Body of pancreas (tissue), 4 donors: ENCODE results near the gene PEX11B.

Experiments used
- POLR2A ChIP-seq, 3 donors: fragments of 450-650 bp; IDR thresholded peaks; one replicate each; pipeline ENCODE4 v1.6.1; 2016; ENCODE audit warnings: antibody characterized with exemption in 3 of 3, mild to moderate bottlenecking in 2 of 3
- TF ChIP-seq, protein P1 (sequence below), 7 experiments: fragments of 450-650 bp in 4 of 7; fragments of 200-600 bp in 3 of 7; sonication (generic) in 3 of 7; IDR thresholded peaks; one replicate each; pipeline ENCODE4 v1.5.1; 2016 to 2019; ENCODE audit warnings: antibody characterized with exemption in 7 of 7

DNA sequence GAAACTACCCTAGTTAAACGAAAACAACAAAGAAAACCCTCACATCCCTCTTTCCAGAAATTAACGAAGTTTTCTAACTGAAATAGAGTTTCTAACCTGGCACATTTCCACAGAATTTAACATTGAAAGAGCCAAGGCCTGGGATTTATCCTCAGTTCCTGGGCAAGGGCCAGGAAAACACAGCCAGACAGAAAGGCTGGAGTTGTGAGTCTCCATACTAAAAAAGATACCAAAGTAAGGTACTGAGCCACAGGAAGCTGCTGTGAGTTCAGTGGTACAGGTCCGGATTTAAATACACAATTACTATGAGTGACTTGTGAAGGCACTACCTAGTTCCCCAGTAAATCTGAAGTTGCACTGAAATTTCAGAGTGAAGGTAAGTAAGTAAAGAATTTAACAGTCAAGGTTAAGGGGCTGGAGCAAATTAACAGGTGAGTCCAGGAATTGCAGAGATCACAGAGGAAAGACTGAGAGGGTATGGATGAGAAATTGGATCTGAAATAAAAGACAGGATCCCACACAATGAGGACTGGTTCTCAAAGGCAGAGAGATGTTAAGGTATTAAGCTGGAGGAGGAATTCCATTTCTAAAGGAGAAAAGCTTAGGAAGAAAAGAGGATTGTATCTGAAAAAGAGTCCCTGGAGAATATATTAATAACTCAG is 38.4 kb upstream of the PEX11B start:
- TF ChIP-seq POLR2A (IDR thresholded peaks at IDR 0.05): no peak
- TF ChIP-seq, protein P1, sequence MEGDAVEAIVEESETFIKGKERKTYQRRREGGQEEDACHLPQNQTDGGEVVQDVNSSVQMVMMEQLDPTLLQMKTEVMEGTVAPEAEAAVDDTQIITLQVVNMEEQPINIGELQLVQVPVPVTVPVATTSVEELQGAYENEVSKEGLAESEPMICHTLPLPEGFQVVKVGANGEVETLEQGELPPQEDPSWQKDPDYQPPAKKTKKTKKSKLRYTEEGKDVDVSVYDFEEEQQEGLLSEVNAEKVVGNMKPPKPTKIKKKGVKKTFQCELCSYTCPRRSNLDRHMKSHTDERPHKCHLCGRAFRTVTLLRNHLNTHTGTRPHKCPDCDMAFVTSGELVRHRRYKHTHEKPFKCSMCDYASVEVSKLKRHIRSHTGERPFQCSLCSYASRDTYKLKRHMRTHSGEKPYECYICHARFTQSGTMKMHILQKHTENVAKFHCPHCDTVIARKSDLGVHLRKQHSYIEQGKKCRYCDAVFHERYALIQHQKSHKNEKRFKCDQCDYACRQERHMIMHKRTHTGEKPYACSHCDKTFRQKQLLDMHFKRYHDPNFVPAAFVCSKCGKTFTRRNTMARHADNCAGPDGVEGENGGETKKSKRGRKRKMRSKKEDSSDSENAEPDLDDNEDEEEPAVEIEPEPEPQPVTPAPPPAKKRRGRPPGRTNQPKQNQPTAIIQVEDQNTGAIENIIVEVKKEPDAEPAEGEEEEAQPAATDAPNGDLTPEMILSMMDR (IDR thresholded peaks at IDR 0.05): peak in 1 of 7 experiments; percentile 6
